GM18861 (cell line): ENCODE data around the gene UBR2.
"Not testable (repeated sequence)": the region's sequence is repeated elsewhere in the genome, so short reads cannot be mapped to it uniquely, and the experiment has no call there.

Source experiments
- ATAC-seq: cut with Tn5 transposase; IDR thresholded peaks from one replicate; pipeline ENCODE4 v1.9.1; 2021; ENCODE audit not compliant: unreplicated experiment

UBR2 gene

GRCh38 chr6:42692137-42692911, 128.5 kb downstream of the UBR2 start:
- ATAC-seq = no peak

- ATAC-seq = no peak
Measured at GRCh38 chr6:42693725-42694323, 130.0 kb downstream of the UBR2 start.

GRCh38 chr6:42694586-42694985, 130.8 kb downstream of the UBR2 start:
- ATAC-seq = no peak

GRCh38 chr6:42696526-42697267, 132.9 kb downstream of the UBR2 start:
- ATAC-seq = no peak

GRCh38 chr6:42697268-42697655, 133.4 kb downstream of the UBR2 start:
- no peak for ATAC-seq

GRCh38 chr6:42698217-42698616, 134.4 kb downstream of the UBR2 start:
- no peak for ATAC-seq

- ATAC-seq = no peak
Measured at GRCh38 chr6:42702200-42702599, 138.4 kb downstream of the UBR2 start.

DNA sequence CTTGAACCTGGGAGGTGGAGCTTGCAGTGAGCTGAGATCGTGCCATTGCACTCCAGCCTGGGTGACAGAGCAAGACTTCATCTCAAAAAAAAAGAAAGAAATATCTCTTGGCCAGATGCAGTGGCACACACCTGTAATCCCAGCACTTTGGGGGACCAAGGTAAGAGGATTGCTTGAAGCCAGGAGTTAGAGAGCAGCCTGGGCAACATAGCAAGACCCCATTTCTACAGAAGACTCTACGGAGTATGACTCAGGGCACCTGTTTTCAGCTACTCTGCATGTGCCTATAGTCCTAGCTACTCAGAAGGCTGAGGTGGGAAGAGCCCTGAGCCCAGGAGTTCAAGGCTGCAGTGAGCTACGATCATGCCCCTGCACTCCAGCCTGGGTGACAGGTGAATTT, 139.0 kb downstream of the UBR2 start:
- not testable (repeated sequence) for ATAC-seq

DNA sequence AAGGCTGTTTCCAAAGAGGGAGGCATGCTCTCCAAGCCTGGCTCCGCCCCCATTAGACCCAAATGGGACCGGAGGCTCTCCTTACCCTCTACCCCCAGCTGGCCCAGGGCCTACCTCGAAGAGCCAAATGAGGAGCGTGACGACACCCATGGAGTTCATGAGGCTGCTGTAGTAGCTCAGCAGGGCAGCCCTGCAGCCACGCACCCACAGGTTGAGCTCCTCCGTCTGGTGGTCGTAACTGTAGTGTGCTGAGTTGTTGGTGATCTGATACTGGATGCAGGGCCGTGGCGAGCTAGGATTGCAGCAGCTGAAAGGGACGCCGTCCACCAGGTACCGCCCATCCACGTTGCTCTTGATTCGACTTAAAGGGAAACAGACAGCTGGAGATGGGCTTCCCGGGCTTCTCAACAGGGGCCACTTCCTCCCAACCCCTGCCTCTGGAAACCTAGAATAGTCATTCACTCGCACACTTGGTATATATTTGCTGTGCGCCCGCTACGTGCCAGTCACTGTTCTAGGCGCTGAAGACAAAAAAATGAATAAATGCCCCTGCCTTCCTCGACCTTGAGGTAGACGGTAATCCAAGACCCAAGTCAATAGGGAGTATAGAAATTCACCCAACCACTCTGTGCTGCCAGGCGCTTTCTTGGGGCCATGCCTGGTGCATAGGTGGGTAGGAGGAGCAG, 140.6 kb downstream of the UBR2 start:
- ATAC-seq = no peak

GRCh38 chr6:42704937-42705374, 141.1 kb downstream of the UBR2 start:
- ATAC-seq = no peak

- ATAC-seq = no peak
Measured at GRCh38 chr6:42707595-42707994, 143.8 kb downstream of the UBR2 start.

DNA sequence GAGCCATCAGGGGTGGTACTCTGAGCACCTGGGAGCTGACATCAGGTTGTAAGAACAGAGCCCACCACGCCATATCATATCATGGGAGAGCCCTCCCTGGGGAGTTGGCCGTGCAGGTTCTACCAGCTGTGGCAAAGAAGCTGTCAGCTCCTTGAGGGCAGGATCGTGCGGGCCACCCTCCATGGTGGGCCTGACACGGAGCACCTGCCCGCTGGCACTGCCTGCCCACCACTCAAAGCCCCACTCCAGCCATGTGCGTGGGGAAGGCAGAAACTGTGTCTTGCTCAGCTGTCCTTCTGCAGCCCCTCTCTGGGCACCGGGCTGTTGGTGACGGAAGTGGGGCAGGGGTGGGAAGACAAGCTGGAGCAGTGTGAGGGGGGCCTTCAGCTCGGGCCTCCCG, 144.3 kb downstream of the UBR2 start:
- ATAC-seq = no peak

DNA sequence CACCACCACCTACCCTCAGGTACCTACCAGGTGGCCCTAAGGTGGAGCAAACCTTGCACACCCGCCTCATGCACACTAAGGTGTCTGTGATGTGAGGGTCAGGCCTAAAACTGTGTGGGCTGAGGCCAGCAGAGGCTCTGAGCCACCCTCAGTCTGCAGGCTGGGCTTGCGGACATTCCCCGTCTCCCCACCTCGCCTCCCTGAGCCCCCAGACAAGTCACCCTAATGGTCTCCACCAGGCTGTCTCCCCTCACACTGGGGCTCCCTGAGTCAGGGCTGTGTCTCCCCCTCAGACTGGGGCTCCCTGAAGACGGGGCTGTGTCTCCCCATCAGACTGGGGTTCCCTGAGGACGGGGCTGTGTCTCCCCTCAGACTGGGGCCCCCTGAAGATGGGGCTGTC, 146.0 kb downstream of the UBR2 start:
- no peak for ATAC-seq

DNA sequence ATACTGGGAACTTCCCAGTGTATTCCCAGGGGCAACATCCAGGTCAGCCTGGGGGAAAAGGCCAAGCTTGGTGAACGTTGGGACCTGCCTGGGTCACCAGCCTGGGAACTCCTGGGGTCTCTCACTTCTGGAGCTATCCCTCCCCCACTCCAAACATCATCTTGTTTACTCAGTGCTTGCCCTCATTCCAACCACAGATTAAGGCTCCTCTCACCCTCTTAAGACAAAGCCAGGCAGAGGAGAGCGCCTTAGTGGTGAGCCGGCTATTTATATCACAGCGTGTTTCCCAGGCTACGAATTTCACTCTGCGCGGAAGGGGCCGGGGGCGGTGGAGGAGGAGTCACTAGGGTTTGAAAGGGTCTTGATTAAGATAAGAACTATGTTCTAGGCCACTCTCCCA, 146.5 kb downstream of the UBR2 start:
- no peak for ATAC-seq

- ATAC-seq = no peak
Measured at GRCh38 chr6:42711930-42712329, 148.1 kb downstream of the UBR2 start.

GRCh38 chr6:42714098-42714761, 150.4 kb downstream of the UBR2 start:
- no peak for ATAC-seq

DNA sequence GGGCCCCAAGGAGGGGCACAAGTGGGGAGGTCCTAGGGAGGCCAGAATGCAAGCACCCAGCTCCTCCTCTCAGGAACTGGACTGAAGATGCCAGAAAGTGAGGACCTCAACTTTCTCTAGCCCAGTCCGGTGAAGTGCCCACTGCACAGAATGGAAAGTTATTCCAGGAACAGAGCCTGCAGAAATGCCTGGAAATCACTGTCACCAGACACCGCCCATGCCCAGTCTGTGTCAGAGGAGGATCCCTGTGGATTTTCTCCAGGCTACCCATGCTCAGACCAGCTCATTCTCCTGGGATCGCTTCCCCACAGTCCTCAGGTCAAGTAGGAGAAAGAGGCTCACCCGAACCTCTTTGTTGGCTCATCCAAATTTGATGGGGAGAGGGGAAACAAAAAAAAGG, 152.0 kb downstream of the UBR2 start:
- ATAC-seq = no peak

DNA sequence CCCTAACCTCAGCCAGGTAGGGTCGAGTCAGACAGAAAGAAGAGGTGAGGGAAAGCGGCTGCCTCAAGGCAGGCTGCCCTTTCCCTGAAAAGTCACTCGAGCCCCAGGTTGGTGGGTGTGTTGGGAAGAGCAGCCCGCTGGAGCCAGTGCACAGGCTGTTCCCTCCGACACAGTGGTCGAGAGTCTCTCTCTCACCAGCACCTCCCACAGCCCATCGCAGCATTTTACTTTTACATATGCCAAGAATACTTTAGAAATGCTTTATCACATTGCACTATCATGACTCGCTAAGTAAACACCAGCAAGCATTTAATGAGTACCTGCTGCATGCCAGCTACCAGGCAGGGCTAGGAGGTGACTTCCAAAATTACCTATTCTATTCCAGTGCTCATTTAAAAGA, 156.9 kb downstream of the UBR2 start:
- no peak for ATAC-seq

GRCh38 chr6:42722497-42722896, 158.7 kb downstream of the UBR2 start, which contains the start of gene PRPH2:
TSS of gene PRPH2 (minus strand) at chr6:42722597. CDS start at chr6:42722334, 263 bp downstream.
- ATAC-seq = no peak

DNA sequence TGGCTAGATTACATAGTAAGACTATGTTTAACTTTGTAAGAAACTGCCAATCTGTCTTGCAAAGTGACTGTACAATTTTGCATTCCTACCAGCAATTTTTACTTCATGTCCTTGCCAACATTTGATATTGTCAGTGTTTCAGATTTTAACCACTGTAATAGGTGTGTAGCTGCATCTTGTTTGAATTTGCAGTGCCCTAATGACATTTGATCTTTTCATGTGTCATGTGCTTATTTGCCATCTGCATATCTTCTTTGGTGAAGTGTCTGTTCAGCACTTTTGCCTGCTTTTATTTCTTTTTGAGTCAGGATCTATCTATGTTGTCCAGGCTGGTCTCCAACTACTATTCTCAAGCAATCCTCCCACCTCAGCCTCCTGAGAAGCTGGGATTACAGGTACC, 161.0 kb downstream of the UBR2 start:
- no peak for ATAC-seq

- no peak for ATAC-seq
Measured at GRCh38 chr6:42726026-42726425, 162.2 kb downstream of the UBR2 start.
